Adrenal gland (tissue), 12 donors: ENCODE data around the gene UQCRH. TPM values are rescaled to one million over a fixed set of nuclear protein-coding genes. Genes with fewer than 3 reads are reported as not detected.
"Not testable (repeated sequence)": the region's sequence is repeated elsewhere in the genome, so short reads cannot be mapped to it uniquely, and the experiment has no call there.

ENCODE experiments used
- DNase-seq, 7 donors: peaks; one replicate each; pipeline ENCODE4 v3.0.0-alpha.2; 2019 to 2020
- H3K27ac ChIP-seq, 5 donors: fragments of 200-600 bp; sonication (generic) in 4 of 5; 1 replicate in 3 of 5; 2 replicates in 2 of 5; pipeline versions ENCODE4 v1.5.1 to v1.8.0; 2016 to 2020; ENCODE audit warnings: mild to moderate bottlenecking in 1 of 5
- H3K27me3 ChIP-seq: fragments of 200-600 bp; 2 replicates; pipeline ENCODE4 v1.8.0; 2021
- H3K36me3 ChIP-seq, 2 donors: fragments of 200-600 bp; replicated peaks in 1 of 2; 1 replicate in 1 of 2; 2 replicates in 1 of 2; pipeline versions ENCODE4 v1.5.1 to v1.8.0; 2018 to 2022
- H3K4me1 ChIP-seq, 2 donors: fragments of 200-600 bp; replicated peaks in 1 of 2; 1 replicate in 1 of 2; 2 replicates in 1 of 2; pipeline versions ENCODE4 v1.5.1 to v1.8.0; 2018 to 2021
- H3K4me3 ChIP-seq, 4 donors: fragments of 200-600 bp; sonication (generic) in 3 of 4; one replicate each; pipeline ENCODE4 v1.5.1; 2016 to 2018
- H3K9me3 ChIP-seq, 3 donors: fragments of 200-600 bp; sonication (generic) in 1 of 3; replicated peaks in 1 of 3; 1 replicate in 2 of 3; 2 replicates in 1 of 3; pipeline versions ENCODE4 v1.5.1 to v1.8.0; 2016 to 2021
- CTCF ChIP-seq, 6 experiments: fragments of 450-650 bp in 4 of 6; fragments of 200-600 bp in 2 of 6; sonication (generic) in 1 of 6; IDR thresholded peaks; 1 replicate in 5 of 6; 2 replicates in 1 of 6; pipeline versions ENCODE4 v1.5.1 to v1.8.0; 2016 to 2021; ENCODE audit warnings: antibody characterized with exemption in 6 of 6, mild to moderate bottlenecking in 2 of 6, moderate library complexity in 1 of 6
- POLR2A ChIP-seq, 2 donors: fragments of 450-650 bp; IDR thresholded peaks; one replicate each; pipeline ENCODE4 v1.6.1; 2017; ENCODE audit warnings: antibody characterized with exemption in 2 of 2, mild to moderate bottlenecking in 2 of 2, moderate library complexity in 1 of 2
- WGBS, 4 donors: extraction: QIAGEN DNeasy Blood & Tissue Kit in 2 of 4; methylation state at CpG; one replicate each; pipeline versions ENCODE4 v1.1.5 to v1.1.7; 2013 to 2017; 5-methylcytosine and 5-hydroxymethylcytosine counted together
- intact Hi-C, 2 donors: fragments of 100-400 bp; cut with DNase I; formaldehyde crosslinking; loops; one replicate each; pipeline versions ENCODE4 v1.14.1 to v1.15.0; 2022 to 2023
- polyA plus RNA-seq, 3 donors: library from polyadenylated mRNA; stranded (reverse); fragments of 200-250 nt in 2 of 3; fragments of 350-450 nt in 1 of 3; fragmentation: Illumina TruSeq in 1 of 3; extraction: RNeasy Lipid Tissue Mini Kit (QIAGEN cat#74804) in 1 of 3; gene quantifications; one replicate each; pipeline ENCODE4 v1.2.3, GENCODE V29; 2013 to 2014
- total RNA-seq, 9 donors: library from RNA; depleted of rRNA in 4 of 9; stranded (reverse); fragments of >200 nt in 4 of 9; fragments of 120-200 nt in 1 of 9; fragmentation: NEBNext Ultra II Directional in 1 of 9; extraction: Animal tissue kit (Norgen Biotek cat#: 25700) in 1 of 9; gene quantifications; one replicate each; pipeline versions ENCODE4 v1.1.0 to v1.2.4, GENCODE V29; 2013 to 2023
- donor health status: healthy with polysubstance abuse.
- donor health status: Bipolar disorder and iron deficiency.
- donor health status: DM: yes; HTN: yes; CAD: no.
- donor health status: DM: no; HTN: no; CAD: no.
- donor health status: DM: no; HTN: no; CAD: no.
- donor health status: DM: yes; HTN: yes; CAD: no.

UQCRH gene
- total and polyA plus RNA-seq, 12 donors: 118 to 317 (median 195) TPM

- Histone ChIP-seq H3K27ac (no peak overlapping the region), H3K27me3 (no peaks in the 10 kb centered on the region), H3K4me3 (no peak overlapping the region), H3K9me3 (no peaks in the 10 kb centered on the region), H3K4me1 (peaks cover 0 to 4% of the 10 kb centered on the region in 2 donors), H3K36me3 (peaks cover 0 to 80% of the 10 kb centered on the region in 2 donors)
- no peak for DNase-seq
- intact Hi-C loops: no loop called here
- TF ChIP-seq CTCF (IDR thresholded peaks at IDR 0.05): no peak
- TF ChIP-seq POLR2A (IDR thresholded peaks at IDR 0.05): no peak
- WGBS, 4 donors: 84 to 96% (median 90%) methylated on average over 2 of the region's 2 CpGs
Observed at GRCh38 chr1:46352363-46352762, 48.9 kb downstream of the UQCRH start.

GRCh38 chr1:46355920-46356319, 52.4 kb downstream of the UQCRH start:
- intact Hi-C loops, H3K9me3 ChIP-seq, H3K27me3 ChIP-seq, H3K4me1 ChIP-seq, H3K27ac ChIP-seq, H3K4me3 ChIP-seq, DNase-seq: not testable (repeated sequence)
- WGBS, 4 donors: 88 to 98% (median 95%) methylated on average over 4 to 5 of the region's 5 CpGs
- peaks cover 0 to 84% of the 10 kb centered on the region in 2 donors for H3K36me3 ChIP-seq

GRCh38 chr1:46362158-46362557, 58.7 kb downstream of the UQCRH start:
- H3K4me3 ChIP-seq: no peak overlapping the region
- peaks cover 3 to 4% of the 10 kb centered on the region in 2 donors for H3K4me1 ChIP-seq
- 79 to 94% (median 87%) methylated on average over 3 of the region's 3 CpGs for WGBS, 4 donors
- peaks cover 0 to 66% of the 10 kb centered on the region in 2 donors for H3K36me3 ChIP-seq
- peak overlapping the region in 1 of 5 donors; percentile 5 for H3K27ac ChIP-seq
- TF ChIP-seq POLR2A (IDR thresholded peaks at IDR 0.05): no peak
- TF ChIP-seq CTCF (IDR thresholded peaks at IDR 0.05): no peak
- H3K27me3 ChIP-seq: no peaks in the 10 kb centered on the region
- no peaks in the 10 kb centered on the region for H3K9me3 ChIP-seq
- intact Hi-C loops: no loop called here
- DNase-seq: no peak

GRCh38 chr1:46363121-46363520, 59.6 kb downstream of the UQCRH start:
- no peaks in the 10 kb centered on the region for H3K9me3 ChIP-seq
- H3K36me3 ChIP-seq: peaks cover 0 to 57% of the 10 kb centered on the region in 2 donors
- no peak for DNase-seq
- H3K27me3 ChIP-seq: no peaks in the 10 kb centered on the region
- TF ChIP-seq POLR2A (IDR thresholded peaks at IDR 0.05): no peak
- no peak for TF ChIP-seq CTCF (IDR thresholded peaks at IDR 0.05)
- no peak overlapping the region for H3K4me3 ChIP-seq
- H3K4me1 ChIP-seq: peaks cover 4 to 9% of the 10 kb centered on the region in 2 donors
- intact Hi-C loops: no loop called here
- no peak overlapping the region for H3K27ac ChIP-seq
- 86 to 96% (median 89%) methylated on average over 5 of the region's 5 CpGs for WGBS, 4 donors

- WGBS, 4 donors: 82 to 96% (median 90%) methylated on average over 5 of the region's 5 CpGs
- peaks cover 4 to 9% of the 10 kb centered on the region in 2 donors for H3K4me1 ChIP-seq
- intact Hi-C loops: no loop called here
- TF ChIP-seq POLR2A (IDR thresholded peaks at IDR 0.05) (no peak), CTCF (IDR thresholded peaks at IDR 0.05) (no peak)
- H3K27ac ChIP-seq: no peak overlapping the region
- no peaks in the 10 kb centered on the region for H3K9me3 ChIP-seq
- no peak overlapping the region for H3K4me3 ChIP-seq
- DNase-seq: no peak
- H3K27me3 ChIP-seq: no peaks in the 10 kb centered on the region
- peaks cover 0 to 43% of the 10 kb centered on the region in 2 donors for H3K36me3 ChIP-seq
Observed at GRCh38 chr1:46364612-46365011, 61.1 kb downstream of the UQCRH start.

GRCh38 chr1:46365796-46366195, 62.3 kb downstream of the UQCRH start:
- H3K4me3 ChIP-seq, H3K27me3 ChIP-seq, H3K27ac ChIP-seq, H3K4me1 ChIP-seq, intact Hi-C loops, H3K9me3 ChIP-seq, DNase-seq: not testable (repeated sequence)
- H3K36me3 ChIP-seq: peaks cover 0 to 36% of the 10 kb centered on the region in 2 donors
- 92 to 98% (median 95%) methylated on average over 7 to 8 of the region's 8 CpGs for WGBS, 4 donors
